GM03348 (cell line): ENCODE results near the gene CORIN.
"Not testable (repeated sequence)": the region's sequence is repeated elsewhere in the genome, so short reads cannot be mapped to it uniquely, and the experiment has no call there.

Experiments used
- DNase-seq: peaks from one replicate; pipeline ENCODE4 v3.0.0; 2012; ENCODE audit warnings: low spot score

Gene CORIN

DNA sequence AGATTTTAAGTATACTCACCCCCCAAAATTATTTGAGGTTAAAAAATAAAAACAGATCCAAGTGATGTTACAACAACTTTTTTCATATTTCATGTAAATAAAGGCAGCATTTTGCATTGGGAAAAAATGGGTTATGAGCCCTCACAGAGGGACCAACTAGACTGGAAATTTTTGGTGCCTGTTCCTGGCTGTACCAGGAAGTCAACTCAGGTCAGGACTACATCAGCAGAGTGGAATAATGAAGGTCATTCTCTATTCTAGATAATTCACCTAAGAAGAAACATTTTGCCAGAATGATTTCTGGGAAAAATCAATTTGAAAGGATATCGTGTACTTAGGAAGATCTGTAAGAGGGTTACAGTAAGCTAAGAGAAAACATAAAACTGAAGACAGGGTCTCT lies 66.8 kb downstream of the CORIN start:
- DNase-seq = no peak

DNA sequence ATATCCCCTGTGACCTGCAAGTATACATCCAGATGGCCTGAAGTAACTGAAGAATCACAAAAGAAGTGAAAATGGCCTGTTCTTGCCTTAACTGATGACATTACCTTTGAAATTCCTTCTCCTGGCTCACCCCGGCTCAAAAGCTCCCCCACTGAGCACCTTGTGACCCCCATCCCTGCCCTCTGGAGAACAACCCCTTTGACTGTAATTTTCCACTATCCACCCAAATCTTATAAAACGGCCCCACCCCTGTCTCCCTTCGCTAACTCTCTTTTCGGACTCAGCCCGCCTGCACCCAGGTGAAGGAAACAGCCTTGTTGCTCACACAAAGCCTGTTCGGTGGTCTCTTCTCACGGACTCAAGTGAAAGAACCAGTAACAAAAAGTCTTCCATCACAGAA lies 69.9 kb downstream of the CORIN start:
- not testable (repeated sequence) for DNase-seq

DNA sequence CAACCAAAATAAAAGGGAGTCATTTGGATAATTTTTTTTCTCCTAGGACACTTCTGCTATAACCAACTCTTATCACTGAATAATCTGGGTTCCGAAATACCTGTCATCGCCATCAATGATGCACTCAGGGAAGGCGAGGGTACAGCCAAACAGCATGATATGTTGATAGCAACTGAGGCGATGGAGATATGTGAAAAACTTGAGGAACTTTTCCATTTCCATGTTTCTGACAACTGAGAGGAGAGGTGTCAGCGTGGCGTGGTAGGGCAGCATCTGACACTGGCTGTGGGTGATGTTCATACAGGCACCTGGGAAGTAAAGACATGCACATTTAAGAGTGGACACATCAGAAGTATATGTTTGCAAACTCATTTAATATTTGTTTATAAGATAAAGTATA lies 74.6 kb downstream of the CORIN start:
- DNase-seq = no peak

DNA sequence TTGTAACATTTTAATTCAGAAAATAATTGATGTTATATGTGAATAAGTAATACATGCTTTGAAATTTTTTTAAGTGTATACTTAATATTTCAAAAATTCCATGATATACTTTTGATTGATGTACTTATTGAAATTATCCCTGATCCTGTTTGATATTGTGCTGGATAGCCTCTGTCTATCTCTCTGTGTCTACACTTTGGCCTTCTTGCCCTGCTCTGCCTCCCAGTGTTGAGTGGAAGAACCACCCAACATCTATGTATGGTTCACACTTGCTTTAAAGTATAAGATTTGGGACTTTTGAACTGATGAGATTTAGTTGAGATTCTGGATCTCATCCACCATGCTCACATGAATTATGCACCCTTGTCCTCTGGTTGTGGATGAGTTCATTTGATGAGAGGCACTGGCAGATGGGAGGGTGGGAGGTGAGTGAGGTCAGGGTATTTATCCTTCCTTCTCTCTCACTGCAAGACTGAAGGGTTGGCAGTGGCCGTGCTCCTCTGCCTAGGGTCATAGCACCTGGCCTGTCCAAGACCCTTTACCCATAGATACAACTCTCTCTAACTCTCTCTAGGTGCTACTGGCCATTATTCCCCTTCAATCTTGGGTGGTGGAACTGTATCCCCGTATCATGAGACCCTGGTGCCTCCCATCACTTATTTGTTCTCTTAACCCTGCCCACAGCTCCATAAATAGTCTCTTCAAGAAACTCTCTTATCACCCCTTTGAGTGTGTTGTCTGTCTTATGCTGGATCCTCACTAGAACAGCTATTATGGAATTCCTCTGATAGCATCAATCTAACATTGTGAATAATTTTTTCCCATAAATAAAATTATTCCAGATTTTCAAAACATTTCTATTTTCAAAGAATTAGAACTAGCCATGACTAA lies 75.2 kb downstream of the CORIN start:
- DNase-seq = no peak

DNA sequence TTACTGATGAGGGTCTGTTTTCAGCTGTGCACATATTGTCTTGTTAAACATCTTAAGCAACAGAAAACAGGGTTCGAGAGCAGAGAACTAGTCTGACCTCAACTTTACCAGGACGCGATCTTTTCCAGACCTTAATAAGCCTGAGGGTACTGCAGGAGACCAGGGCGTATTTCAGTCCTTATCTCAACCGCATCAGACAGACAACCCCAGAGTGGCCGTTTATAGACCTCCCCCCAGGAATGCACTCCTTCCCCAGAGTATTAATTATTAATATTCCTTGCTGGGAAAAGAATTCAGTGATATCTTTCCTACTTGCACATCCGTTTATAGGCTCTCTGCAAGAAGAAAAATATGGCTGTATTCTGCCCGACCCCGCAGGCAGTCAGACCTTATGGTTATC lies 84.6 kb downstream of the CORIN start:
- not testable (repeated sequence) for DNase-seq

DNA sequence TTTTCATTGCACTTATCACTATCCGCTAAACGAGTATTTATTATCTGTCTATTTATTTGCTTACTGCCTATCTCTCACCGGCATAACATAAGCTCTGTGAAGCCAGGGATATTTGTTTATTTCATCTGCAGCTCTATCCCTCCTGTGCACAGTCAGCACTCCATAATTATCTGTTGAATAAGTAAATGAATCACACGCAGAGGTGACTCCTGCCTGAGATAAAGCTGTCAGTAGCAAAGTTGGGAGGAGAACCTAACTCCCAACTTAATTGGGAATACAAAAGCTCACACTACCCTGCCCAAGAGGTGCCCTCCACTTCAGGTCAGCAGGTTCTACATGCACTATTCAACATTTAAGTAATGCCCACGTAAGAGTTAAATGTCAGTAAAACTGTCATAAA lies 85.7 kb downstream of the CORIN start:
- no peak for DNase-seq

DNA sequence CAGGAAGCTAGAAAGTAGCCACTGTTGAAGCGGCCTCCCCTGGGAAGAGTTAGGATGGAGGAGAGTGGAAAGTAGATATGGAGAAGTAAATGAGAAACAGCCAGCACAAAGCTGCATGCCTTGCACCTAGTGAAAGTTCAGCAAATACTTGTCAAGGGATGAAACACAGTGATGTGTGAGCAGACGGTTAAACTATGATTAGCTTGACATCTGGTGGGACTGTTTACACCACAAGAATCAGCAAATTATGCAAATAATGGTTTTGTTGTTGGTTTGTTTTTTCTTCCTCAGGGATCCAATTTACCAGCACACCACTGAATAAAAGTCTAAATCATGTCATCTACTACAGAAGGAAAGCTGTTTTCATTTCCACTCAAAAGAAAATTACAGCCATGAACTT lies 87.1 kb downstream of the CORIN start:
- no peak for DNase-seq

DNA sequence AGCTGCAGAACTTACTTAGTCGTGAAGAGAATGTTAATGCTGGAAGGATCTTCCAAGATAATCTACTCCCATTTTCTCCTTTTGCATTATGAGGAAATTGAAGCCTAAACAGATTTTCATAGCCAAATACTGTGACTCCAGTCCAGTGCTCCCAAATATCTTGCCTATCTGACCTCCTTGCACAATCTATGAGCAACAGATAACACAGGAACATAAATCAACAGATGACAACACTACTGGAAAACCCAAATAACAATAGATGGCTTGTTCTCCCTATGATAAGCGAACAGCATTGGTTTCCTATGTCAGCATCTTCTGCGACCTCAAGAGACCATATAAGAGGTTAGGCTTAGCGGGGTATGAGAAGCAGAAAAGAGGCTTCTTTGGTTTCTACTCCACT lies 88.0 kb downstream of the CORIN start:
- no peak for DNase-seq

DNA sequence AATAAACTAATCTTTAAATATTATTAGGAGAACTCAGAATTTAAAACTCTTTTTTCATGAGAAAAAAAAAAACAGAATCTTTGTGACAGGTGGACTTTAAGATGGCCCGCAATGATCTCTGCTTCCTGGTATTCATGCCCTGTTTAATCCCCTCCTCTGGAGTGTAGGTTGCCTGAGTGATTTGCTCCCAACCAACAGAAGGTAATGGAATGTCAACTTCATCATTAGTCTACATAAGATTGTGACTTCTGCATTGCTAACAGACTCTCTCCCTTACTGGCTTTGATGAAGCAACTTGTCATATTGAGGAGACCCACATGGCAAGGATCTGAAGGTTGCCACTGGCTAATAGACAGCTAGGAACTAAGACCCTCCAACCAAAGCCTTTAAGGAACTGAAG lies 88.8 kb downstream of the CORIN start:
- no peak for DNase-seq

DNA sequence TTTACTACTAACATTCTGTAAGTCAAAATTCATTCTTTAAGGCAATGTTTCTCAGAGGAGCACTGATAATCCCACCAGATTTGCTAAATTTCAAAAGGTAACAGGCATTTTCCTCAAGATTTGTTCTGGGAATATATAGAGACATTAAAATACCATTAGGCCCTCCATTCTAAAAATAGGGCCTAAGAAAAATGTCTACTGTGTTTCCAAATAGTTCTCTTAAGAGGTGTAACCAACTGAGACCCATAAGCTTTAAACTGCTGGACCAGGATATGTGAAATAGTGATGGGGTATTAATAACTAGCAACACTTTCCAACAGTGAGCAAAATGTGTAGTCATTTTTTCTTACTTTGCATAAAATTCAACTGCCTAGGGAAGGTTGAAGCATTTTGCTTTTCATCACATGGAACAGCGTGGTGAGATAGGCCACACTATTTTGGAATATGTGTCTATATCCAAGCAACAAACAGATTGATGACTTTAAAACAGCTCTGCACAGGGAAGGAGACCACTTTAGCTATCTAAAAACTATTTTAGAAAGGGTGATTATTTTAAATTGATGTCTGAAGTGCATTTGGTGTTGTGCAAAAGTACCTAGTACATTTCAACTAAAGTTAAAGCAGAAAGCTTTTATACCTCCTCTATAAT lies 89.9 kb downstream of the CORIN start:
- DNase-seq = no peak

DNA sequence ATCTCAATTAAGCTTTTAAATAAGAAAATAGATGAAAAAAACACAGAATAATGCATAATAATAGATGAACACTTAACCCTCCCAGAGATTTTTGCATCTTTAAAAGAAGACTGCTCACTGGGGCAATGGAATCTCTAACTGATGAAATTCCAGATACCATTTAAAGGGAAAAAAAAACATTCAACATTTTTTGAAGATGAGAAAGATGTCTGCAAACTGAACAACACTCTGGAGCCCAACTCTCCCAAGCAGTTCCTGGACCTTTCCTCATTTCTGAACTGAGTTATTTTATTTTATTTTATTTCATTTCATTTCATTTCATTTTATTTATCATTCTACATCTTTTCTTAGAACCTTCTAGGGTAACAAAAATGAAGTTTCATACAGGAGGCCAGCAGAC lies 90.7 kb downstream of the CORIN start:
- no peak for DNase-seq

DNA sequence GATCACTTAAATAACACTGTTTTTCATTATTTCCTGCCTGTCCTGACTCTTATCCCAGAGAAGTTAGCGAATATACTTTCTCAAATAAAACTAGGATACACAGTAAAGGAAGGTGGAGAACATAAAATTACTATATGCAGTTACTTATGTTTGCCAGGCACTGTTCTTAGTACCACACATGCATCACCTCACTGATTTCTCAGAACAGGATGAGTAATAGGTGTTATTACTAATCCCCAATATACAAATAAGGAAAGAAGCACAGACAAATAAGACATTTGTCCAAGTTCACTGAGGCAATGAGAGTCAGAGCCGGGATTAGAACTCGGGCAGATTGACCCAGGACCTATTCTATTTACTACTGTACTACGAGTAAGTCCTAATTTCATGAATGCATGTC lies 91.7 kb downstream of the CORIN start:
- no peak for DNase-seq

DNA sequence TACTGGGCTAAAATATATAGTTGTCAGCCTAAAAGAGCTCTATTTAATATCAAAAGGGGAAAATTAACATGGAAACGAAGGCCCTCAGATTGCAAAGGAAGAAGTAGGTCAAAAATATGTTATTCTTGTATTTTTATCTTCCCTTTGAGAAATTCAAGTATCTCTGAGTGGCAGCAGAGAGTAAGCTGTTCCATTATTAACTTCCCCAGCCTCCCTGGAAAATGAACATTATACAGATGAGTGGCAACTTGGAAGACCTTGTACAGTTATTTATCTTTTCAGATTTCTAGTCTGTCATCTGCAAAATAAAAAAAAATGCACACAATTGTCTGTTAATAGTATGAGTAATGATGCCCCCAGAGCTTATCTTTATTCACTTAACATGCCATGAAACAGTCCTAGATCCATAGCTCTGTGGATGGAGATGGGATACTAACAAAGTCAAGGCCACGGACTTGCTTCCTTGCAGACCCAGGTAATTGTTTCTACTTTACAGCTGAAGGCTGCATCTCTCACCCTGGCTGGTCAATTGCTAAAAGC lies 93.0 kb downstream of the CORIN start:
- DNase-seq = no peak

DNA sequence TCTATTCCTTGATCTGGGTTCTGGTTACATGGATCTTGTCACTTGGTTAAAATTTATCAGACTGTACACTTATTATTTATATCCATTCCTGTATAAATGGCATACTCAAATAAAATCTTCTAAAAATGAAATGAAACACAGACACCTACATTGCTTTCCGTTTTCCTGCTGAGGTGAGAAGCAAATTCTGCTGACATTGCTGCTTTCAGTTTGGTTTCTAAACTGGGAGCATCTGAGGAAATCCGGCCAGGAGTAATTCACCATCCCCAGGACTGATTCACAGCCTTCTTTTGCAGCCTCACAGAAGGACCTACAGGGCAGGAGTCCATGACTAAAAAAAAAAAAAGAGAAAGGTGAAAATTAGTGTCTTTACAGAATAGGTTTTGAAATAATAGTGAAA lies 93.6 kb downstream of the CORIN start:
- no peak for DNase-seq

DNA sequence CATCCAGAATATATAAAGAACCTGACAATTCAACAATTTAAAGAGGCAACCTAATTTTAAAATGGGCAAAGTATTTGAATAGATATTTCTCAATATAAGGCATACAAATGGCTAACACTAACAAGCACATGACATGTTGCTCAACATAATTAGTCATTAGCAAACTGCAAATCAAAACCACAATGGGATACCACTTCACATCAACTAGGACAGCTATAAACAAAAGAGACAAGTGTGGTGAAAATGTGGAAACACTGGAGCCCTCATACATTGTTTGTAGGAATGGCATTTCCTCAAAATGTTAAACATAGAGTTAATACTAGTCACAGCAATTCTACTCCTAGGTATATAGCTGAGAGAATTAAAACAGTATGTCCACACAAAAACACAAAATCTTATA lies 96.7 kb downstream of the CORIN start:
- no peak for DNase-seq

DNA sequence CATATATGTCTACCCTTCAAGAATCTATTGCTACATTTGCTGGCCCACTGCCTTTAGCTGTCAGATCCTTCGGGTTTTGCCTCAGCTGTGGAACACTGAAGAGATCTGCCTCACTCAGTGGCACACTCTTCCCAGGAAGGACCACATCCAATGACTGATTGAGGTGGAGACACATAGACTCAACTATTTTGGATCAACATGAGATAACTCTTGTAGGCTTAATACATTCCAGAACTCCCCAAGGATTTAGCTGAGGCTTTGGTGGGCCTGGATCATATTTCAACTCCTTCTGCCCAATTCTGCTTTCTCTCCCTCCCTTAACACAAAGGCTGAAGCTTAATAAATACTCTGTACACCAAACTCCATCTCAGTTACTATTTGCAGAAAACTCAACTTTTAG lies 100.5 kb downstream of the CORIN start:
- no peak for DNase-seq

DNA sequence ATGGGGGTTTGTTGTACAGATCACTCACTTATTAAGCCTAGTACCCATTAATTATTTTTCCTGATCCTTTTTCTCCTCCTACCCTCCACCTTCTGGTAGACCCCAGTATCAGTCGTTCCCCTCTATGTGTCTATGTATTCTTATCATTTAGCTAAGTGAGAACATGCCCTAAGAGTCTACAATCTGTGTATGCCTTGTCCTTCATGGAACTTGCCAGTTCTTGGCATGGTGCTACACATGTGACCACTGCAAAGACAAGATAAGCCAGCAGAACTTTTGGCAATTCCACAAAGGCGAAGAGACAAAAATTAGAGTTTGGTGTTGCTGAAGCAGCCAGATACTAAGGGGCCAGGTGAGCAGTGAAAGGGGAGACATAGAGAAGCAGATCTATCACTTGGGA lies 101.3 kb downstream of the CORIN start:
- no peak for DNase-seq

DNA sequence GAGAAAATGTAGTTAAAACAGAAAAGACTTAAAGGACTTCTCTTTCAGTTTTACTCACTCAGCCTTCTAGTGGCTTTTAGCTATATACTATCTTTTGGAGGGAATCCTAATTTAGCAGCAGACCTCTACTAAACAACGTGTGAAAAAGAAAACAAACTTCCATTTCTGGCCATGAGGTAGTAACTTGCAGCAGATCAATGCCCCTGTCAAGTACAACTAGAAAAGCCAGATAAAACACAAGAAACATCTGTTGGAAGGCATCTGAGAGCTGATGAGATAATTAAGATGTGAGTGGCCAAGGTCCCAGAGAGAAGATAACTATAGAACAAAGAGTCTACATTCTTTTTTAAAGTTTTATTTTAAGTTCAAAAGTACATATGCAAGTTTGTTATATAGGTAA lies 101.7 kb downstream of the CORIN start:
- DNase-seq = no peak

DNA sequence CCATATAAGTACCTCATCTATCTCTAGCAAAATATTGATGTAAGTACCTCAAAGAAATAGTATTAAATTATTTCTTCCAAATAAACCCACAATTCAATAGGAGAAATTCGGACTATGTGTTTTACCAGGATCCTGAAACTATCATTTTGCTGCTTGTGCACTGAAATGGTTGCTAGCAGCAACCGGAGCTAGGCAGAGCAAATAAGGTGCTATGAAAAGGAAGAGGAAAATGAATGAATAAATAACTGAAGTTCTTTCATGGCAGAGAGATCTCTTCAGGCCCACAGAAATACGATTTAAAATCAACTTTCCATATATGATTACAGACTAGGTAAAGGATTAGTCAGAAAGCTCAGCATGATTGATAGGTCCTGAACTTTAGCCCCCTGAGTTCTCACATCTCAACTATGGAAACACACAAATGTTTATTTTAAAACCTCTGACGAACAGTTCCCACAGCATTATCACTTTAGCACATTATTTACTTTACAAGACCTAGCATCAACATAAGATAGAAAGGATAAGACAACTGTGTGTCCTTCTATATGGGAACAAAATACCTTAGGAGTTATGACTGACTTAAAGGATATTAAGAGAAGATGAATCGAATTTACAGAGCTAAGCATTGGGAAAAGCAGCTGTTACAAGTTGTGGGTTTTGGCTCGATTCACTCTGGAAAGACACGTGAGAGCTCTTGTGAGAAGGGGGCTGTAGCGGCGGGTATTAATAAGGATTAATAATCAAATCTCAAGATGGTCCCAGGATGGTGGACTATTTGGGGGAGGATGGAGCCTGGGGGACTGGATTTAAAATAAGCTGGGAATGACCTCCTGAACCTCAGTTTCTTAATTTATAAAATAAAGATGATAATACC lies 104.3 kb downstream of the CORIN start:
- DNase-seq = no peak

DNA sequence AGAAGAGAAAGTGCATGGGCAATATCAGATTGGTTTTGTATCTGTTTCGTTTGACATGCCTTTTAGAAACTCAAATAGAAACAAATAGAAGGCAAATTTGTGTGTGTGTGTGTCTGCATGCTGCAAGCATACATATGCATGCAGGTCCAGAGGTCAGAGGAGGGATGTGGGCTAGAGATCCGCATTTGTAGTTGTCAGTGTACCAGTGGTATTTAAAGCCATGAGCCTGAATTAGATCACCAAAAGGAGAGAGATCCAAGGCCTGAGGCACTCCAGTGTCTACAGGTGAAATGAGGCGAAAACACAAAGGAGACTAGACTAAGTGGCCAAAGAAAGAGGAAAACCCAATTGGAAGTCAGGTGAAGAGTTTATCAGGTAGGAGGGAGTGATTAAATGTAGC lies 106.7 kb downstream of the CORIN start:
- no peak for DNase-seq

DNA sequence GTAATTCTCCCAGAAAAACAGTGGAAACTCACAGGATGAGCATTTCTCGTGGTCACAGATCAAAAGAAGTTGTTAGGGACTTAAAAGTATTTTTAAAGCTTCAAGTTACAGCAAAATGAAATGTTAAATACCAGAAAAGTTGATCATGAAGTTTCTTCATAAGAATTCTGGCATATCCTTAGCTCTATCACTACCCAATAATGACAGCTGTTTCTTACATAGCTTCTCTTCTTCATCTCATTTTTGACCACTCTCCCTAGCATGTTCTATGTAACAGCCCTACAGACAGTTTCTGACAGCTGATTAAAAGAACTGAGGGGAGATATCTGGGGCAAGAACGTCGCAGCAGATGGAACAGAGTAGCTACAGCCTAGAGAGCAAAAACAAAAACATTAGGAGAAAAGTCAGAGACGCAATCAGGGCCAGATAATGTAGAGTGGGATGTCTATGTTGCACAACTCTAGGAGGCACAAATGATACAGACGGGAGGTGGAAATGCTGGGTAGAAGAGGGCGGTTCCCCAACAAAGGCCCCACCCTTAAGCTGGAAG lies 108.7 kb downstream of the CORIN start:
- no peak for DNase-seq

DNA sequence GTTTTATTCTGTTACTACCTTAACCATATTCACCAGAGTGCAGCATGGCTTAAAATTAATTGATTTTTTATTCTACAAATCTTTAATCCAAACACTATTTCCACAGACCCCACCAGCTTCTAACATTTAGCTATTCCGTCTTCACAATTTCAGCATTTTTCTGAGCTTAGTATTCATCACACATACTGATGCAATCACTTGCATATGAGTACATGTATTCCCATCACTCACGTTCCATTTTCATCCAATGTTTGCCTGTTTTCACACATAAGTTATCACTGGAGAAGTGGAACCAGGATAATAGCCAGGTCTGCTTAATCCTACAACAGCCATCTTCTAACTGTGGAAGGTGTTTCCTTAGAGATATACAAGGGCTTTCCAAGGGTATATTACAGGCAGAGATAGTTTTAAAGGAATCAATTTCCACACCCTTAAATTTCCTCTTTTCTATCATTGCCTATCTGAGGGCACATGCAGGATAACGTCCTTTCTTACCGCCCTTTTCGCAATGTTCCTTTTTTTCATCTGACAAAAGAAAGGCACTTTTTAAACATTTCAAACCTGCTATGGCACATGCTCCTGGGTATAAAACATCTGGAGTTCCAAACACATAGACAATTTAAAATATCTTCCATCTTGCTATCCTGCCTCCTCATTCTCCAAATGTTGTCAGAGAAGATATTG lies 115.8 kb downstream of the CORIN start:
- no peak for DNase-seq
